Left forelimb (tissue), 1 donor: ENCODE measurements around the gene XRCC3.

ENCODE experiments used
- DNase-seq: peaks from one replicate; pipeline ENCODE4 v3.0.0-alpha.2; 2018; ENCODE audit warnings: low spot score

XRCC3 gene

GRCh38 chr14:103725739-103726395 is 10.6 kb upstream of the XRCC3 start:
- no peak for DNase-seq

- DNase-seq: no peak
Measured at GRCh38 chr14:103725001-103725682, 9.9 kb upstream of the XRCC3 start.

DNA sequence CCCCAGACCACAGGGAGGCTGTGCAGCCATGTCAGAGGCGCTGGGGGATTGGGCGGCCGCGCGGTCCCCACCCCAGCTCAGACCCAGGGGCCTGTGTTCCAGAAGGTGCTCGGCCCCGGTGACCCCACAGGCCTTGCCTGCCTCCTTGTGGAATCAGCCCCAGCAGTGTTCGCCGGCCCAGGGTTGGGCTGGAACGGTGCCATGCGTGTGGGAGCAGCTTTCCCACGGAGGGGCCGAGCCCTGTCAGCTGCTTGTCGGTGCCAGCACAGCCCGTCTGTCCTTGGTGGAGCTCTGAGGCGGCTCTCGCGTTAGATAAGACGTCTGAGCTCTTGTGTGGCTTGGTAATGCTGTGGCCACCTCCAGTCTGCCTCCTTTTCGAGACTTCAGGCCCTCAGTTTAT is 8.9 kb upstream of the XRCC3 start:
- DNase-seq: no peak

DNA sequence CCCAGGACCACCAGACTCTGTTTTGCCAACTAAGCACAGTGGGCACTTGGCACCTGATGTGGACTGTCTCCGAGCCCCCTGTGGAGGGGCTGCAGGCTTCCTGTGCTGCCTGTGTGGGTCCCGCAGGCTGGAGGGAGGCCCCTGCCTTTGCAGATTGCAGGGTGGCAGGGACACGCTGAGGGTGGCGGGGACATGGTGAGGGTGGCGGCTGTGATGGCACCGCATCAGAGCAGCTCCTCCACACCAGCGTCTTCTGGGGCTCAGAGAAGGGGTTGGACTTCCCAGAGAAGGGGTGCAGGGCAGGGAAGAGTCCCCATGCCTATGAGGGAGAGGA is 8.5 kb upstream of the XRCC3 start:
- DNase-seq: no peak

DNA sequence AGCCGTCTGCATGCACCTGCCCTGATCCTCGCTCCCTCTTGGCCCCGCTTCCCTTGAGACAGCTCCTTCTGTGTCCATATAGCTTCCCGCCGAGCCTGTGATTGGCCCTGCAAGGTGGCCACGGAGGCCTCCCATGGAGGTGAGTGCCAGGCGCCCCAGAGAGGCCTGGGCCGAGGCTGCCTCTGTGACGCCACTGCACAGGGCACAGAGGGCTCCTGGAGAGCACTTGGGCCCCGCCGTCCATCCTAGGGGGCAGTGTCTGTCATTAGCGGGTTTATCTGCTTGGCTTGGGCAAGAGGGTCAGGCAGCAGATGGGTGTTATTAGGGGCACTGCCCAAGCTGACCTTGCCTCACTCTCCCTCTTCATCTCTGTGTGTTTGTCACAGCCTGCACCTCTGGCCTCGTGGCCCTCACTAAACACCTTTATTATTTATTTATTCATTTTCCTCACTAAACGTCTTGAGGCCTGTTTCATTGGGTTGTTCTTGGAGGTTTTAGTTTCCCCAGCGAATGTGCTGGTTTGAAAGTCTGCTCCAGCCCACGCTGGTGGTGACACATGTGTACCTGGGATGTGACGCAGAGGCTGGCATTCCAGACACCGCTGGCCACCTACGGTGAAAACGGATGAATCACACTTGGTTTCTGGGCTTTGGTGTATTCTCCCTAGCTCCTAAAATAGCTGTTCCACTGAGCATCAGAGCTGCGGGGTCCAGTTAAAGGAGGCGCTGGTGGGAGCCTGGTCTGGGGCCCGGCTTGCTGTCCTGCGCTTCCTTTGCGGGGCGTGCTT is 6.3 kb upstream of the XRCC3 start:
- DNase-seq: no peak

DNA sequence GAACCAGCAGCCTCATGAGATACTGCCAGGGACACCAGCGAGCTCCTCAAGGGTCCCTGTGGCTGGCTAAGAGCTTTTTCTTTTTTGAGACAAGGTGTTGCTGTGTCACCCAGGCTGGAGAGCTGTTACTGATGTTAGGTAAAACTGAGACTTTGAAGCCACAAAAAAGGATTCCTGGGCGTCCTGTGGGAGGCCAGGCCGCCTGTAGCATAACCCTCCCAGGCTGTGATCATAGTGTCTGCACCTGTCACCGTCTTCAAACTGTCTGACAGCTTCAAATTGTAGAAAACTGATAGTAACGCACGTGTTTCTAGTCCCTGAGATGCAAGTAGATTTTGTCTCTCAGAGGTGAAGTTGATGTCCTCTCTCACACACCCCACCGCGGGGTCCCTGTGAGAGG is 4.5 kb upstream of the XRCC3 start:
- DNase-seq: no peak

DNA sequence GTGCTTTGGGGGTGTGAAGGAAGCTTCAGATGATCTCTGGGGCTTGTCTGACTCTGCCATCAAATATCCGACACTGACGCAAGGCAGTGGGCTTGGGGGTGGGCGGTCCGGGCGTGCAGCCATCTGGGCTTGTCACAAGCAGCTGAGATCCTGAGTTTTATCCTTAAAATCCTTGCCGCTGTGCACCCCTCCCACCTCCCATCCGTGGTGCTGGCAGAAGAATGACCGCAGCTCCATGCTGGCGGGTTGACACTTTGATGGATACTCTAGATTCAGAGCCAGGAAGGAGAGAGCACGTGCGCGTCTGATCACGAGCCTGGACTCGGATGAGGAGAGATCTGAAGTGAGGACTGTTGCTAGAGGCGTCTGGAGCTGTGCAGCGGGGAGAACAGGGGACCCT is 3.3 kb upstream of the XRCC3 start:
- no peak for DNase-seq

GRCh38 chr14:103716899-103717411 is 1.7 kb upstream of the XRCC3 start:
- no peak for DNase-seq

GRCh38 chr14:103716091-103716801 is 995 bp upstream of the XRCC3 start:
- no peak for DNase-seq

GRCh38 chr14:103714063-103714724 is 1.1 kb downstream of the XRCC3 start:
- no peak for DNase-seq

GRCh38 chr14:103713304-103714062 is 1.8 kb downstream of the XRCC3 start:
- DNase-seq: no peak

- no peak for DNase-seq
Measured at GRCh38 chr14:103712633-103713247, 2.5 kb downstream of the XRCC3 start.

GRCh38 chr14:103711516-103712431 is 3.5 kb downstream of the XRCC3 start:
- DNase-seq: no peak

- DNase-seq: no peak
Measured at GRCh38 chr14:103710771-103711377, 4.4 kb downstream of the XRCC3 start.

DNA sequence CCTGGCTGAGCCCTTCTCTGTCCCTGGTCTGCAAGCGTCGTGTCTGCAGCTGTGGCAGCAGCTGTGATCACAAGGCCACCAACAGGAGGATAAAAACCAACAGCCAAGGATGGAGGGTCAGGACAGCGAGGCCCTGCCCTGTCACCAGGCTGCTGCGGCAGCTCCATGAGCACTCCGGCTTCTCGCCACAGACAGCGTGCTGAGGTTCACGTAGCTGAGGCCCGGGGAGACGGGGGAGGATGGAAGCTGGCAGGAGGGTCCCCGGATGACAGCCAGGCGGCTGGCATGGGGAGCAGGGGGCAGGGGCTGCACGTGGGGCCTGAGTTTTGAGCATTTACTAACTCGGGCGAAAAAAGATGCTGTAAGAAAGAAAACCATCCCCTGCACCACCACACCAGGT is 5.4 kb downstream of the XRCC3 start:
- DNase-seq: no peak

GRCh38 chr14:103708750-103709187 is 6.5 kb downstream of the XRCC3 start:
- no peak for DNase-seq

DNA sequence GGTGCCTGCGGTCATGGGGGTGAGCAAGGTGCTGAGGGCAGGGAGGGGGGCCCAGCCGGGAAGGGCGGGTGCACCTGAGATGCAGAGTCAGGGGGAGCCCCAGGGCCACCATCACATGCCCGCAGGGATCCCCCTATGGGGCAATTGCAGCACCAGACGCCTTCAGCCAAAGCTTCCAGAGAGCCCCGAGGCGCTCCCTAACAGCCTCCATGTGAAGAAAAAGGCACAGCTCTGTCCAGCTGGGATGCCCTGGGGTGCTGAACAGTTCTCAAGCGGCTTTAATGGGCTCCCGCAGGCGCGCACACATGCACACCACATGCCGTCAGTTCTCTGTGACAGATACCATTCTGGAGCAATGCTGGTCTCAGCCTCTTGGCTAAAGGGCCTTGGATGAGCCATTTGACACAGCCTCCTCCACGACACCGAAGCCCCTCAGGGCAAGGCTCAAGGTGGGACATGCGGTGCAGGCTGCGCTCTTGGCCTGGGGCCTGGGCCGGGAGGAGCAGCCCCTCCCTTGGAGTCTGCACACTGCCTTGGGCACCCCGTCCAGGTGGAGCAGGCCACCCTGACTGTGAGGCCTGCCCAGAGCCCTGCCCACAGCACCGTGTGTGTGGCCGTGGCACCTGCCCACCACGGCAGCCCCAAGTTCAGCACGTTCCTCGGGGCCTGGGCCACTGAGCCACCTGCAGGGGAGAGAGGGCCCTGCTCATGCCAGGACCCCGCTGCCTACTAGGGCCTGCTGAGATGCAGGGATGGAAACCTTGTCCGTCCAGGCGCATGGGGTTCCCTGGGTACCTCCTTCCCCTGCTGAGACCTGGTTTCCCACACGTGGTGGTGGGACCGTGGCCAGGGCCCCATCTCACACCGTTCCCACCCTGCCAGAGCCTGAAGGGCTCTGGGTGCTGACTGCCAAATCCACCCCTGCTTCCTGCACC is 7.7 kb downstream of the XRCC3 start:
- no peak for DNase-seq
